Keratinocyte (primary cell): ENCODE data around the gene NSMCE1.

Experiments
- EZH2 ChIP-seq: IDR thresholded peaks from one replicate; pipeline ENCODE4 v1.6.1; 2012; ENCODE audit warnings: inconsistent platforms, mild to moderate bottlenecking, low read length, moderate library complexity
- TF ChIP-seq, protein P1 (sequence below), 3 experiments: IDR thresholded peaks in 1 of 3; conservative IDR thresholded peaks in 1 of 3; optimal IDR thresholded peaks in 1 of 3; 2 replicates in 2 of 3; 3 replicates in 1 of 3; pipeline versions ENCODE3 to v1.5.1; 2011; ENCODE audit warnings: low read length in 3 of 3, mild to moderate bottlenecking in 3 of 3, moderate library complexity in 2 of 3, control low read depth in 1 of 3, inconsistent platforms in 1 of 3; ENCODE audit not compliant: insufficient read depth in 2 of 3; ENCODE audit errors: extremely low read depth in 1 of 3

GRCh38 chr16:27289669-27290068 lies 21.1 kb upstream of the NSMCE1 start:
- TF ChIP-seq, protein P1, sequence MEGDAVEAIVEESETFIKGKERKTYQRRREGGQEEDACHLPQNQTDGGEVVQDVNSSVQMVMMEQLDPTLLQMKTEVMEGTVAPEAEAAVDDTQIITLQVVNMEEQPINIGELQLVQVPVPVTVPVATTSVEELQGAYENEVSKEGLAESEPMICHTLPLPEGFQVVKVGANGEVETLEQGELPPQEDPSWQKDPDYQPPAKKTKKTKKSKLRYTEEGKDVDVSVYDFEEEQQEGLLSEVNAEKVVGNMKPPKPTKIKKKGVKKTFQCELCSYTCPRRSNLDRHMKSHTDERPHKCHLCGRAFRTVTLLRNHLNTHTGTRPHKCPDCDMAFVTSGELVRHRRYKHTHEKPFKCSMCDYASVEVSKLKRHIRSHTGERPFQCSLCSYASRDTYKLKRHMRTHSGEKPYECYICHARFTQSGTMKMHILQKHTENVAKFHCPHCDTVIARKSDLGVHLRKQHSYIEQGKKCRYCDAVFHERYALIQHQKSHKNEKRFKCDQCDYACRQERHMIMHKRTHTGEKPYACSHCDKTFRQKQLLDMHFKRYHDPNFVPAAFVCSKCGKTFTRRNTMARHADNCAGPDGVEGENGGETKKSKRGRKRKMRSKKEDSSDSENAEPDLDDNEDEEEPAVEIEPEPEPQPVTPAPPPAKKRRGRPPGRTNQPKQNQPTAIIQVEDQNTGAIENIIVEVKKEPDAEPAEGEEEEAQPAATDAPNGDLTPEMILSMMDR (optimal IDR thresholded peaks at IDR 0.05 in 1 of 3, IDR thresholded peaks at IDR 0.05 in 1 of 3, conservative IDR thresholded peaks at IDR 0.05 in 1 of 3; ENCODE audit: extremely low read depth in 1 of 3, insufficient read depth in 2 of 3, low read length in 3 of 3): no peak
- no peak for TF ChIP-seq EZH2
